Measurements from ENCODE around the gene CYP2B6. TPM values are rescaled to one million over a fixed set of nuclear protein-coding genes. Genes with fewer than 3 reads are reported as not detected.
"Not testable (repeated sequence)": the region's sequence is repeated elsewhere in the genome, so short reads cannot be mapped to it uniquely, and the experiment has no call there.

The CYP2B6 gene
- total RNA-seq, 2 donors from 2014 or later: not detected

DNA sequence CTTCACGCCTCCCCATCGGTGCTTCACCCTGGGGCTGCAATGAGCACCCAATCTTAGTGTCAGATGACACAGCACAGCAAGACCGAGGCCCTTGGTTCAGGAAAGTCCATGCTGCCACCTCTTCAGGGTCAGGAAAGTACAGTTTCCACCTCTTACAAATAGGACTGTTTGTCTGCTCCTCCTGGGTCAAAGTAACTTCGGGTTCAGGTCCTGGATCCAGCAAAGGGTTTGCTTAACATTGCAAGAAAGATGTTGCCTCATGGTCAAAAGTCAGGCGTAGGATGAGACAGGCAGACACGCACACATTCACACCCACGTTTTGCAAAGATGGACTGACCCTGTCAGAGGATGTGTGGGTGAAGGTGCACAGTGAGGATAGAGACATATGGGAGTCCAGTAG is 1.6 kb upstream of the CYP2B6 start:
- no peaks in the 10 kb centered on the region for H3K36me3 ChIP-seq
- H3K9me3 ChIP-seq: no peaks in the 10 kb centered on the region
- TF ChIP-seq POLR2A (IDR thresholded peaks at IDR 0.05) (no peak), POLR2AphosphoS5 (IDR thresholded peaks at IDR 0.05) (no peak)
- TF ChIP-seq, protein P1, sequence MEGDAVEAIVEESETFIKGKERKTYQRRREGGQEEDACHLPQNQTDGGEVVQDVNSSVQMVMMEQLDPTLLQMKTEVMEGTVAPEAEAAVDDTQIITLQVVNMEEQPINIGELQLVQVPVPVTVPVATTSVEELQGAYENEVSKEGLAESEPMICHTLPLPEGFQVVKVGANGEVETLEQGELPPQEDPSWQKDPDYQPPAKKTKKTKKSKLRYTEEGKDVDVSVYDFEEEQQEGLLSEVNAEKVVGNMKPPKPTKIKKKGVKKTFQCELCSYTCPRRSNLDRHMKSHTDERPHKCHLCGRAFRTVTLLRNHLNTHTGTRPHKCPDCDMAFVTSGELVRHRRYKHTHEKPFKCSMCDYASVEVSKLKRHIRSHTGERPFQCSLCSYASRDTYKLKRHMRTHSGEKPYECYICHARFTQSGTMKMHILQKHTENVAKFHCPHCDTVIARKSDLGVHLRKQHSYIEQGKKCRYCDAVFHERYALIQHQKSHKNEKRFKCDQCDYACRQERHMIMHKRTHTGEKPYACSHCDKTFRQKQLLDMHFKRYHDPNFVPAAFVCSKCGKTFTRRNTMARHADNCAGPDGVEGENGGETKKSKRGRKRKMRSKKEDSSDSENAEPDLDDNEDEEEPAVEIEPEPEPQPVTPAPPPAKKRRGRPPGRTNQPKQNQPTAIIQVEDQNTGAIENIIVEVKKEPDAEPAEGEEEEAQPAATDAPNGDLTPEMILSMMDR (IDR thresholded peaks at IDR 0.05): no peak
- H3K27me3 ChIP-seq (replicated peaks; ENCODE audit: insufficient read depth): no peaks in the 10 kb centered on the region
- H3K27ac ChIP-seq: no peak overlapping the region
- no peaks in the 10 kb centered on the region for H3K4me1 ChIP-seq (replicated peaks)
- intact Hi-C loops (cut with DNase I): no loop called here
- H3K4me3 ChIP-seq: no peak overlapping the region
- whole genome bisulfite sequencing: 88% methylated on average over 7 of the region's 7 CpGs
- DNase-seq (ENCODE audit: low spot score): no peak

DNA sequence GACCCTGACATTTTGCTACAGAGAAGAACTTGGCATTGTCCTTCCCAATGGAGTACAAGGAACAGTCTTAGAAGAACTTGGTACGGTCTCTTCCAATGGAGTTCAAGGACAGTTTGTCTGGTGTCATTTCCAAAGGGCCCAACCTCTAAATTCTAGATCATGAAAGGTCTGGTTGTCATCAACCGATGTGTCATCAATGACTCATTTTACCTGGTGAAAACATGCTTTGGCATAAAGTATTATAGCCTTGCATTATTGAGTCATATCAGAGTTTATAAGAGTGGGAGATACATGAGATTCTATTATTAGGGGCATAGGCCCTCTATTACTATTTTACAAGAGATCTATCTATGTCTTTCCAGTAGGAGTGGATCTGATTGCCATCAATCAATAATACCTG is 4.3 kb downstream of the CYP2B6 start:
- H3K27ac ChIP-seq: no peak overlapping the region
- intact Hi-C loops (cut with DNase I): no loop called here
- no peaks in the 10 kb centered on the region for H3K4me1 ChIP-seq (replicated peaks)
- DNase-seq (ENCODE audit: low spot score): no peak
- no peaks in the 10 kb centered on the region for H3K36me3 ChIP-seq
- WGBS: 98% methylated on average over 2 of the region's 2 CpGs
- no peak overlapping the region for H3K4me3 ChIP-seq
- no peak for TF ChIP-seq POLR2AphosphoS5 (IDR thresholded peaks at IDR 0.05)
- TF ChIP-seq, protein P1 (IDR thresholded peaks at IDR 0.05): no peak
- TF ChIP-seq POLR2A (IDR thresholded peaks at IDR 0.05): no peak
- H3K9me3 ChIP-seq: no peaks in the 10 kb centered on the region
- H3K27me3 ChIP-seq (replicated peaks; ENCODE audit: insufficient read depth): no peaks in the 10 kb centered on the region

DNA sequence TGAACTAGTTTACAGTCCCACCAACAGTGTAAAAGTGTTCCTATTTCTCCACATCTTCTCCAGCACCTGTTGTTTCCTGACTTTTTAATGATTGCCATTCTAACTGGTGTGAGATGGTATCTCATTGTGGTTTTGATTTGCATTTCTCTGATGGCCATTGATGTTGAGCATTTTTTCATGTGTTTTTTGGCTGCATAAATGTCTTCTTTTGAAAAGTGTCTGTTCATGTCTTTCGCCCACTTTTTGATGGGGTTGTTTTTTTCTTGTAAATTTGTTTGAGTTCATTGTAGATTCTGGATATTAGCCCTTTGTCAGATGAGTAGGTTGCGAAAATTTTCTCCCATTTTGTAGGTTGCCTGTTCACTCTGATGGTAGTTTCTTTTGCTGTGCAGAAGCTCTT is 7.9 kb downstream of the CYP2B6 start:
- H3K9me3 ChIP-seq; DNase-seq (ENCODE audit: low spot score); H3K36me3 ChIP-seq; H3K27ac ChIP-seq; intact Hi-C loops (cut with DNase I); H3K27me3 ChIP-seq (replicated peaks; ENCODE audit: insufficient read depth); H3K4me1 ChIP-seq (replicated peaks); H3K4me3 ChIP-seq: not testable (repeated sequence)
- 94% methylated on average over 2 of the region's 2 CpGs for WGBS

DNA sequence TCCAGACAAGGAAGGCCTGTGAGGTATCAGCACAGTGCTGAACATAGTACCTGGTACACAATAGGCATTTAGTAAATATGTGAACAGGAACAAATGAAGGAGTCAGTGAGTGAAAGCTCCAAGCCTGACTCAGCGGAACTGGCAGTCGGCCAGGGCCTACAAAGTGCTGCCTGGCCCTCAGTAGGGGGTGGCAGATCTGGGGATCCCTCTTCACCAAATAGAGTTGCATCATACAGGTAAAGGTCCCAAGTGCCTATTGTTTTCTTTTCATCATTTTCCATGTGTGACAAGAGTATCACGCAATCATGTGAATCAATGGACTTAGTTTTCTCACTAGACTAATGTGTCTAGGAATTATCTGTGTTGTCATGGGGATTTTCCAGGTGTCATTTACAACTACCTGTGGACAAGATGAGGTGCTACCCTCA is 9.2 kb downstream of the CYP2B6 start:
- Histone ChIP-seq H3K4me1 (replicated peaks) (no peaks in the 10 kb centered on the region), H3K9me3 (no peaks in the 10 kb centered on the region), H3K36me3 (no peaks in the 10 kb centered on the region), H3K4me3 (no peak overlapping the region), H3K27me3 (replicated peaks; ENCODE audit: insufficient read depth) (no peaks in the 10 kb centered on the region), H3K27ac (no peak overlapping the region)
- 72% methylated on average over 3 of the region's 3 CpGs for WGBS
- DNase-seq (ENCODE audit: low spot score): no peak
- TF ChIP-seq POLR2AphosphoS5 (IDR thresholded peaks at IDR 0.05) (no peak), POLR2A (IDR thresholded peaks at IDR 0.05) (no peak)
- TF ChIP-seq, protein P1 (IDR thresholded peaks at IDR 0.05): no peak
- intact Hi-C loops (cut with DNase I): no loop called here

DNA sequence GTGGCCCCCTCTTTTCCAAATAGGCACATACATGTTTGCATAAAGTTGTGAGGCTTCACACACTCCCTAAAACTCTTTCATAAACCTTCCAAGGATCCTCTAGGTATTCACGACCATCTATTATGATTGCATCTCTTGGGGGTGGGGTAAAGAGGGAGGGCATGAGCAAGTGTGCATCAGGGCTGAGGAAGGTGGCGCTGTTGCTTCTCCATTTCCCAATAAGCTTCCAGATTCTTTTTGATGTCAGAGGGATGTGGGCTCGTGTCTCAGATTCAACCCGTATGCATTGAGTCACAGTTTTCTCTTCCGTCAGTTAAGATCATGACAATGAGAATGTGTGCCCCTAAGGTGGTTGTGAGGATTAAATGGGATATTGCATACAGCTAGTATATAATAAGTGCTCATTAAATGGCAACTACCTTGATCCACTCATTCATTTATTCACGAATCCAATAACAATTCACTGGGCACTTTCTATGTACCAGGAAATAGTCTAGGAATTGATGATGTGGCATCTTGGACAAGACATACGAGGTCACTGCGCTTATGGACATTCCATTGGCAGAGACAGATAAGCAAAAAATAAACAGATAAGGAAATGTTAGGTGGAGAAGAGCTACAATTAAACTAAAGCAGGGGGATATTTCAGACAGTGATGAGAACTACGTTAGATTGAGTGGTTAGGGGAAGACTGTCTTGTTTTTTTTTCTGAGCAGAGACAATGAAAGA is 10.3 kb downstream of the CYP2B6 start:
- no peak for DNase-seq (ENCODE audit: low spot score)
- intact Hi-C loops (cut with DNase I): no loop called here
- no peaks in the 10 kb centered on the region for H3K27me3 ChIP-seq (replicated peaks; ENCODE audit: insufficient read depth)
- TF ChIP-seq POLR2A (IDR thresholded peaks at IDR 0.05): no peak
- no peak overlapping the region for H3K4me3 ChIP-seq
- H3K4me1 ChIP-seq (replicated peaks): no peaks in the 10 kb centered on the region
- no peaks in the 10 kb centered on the region for H3K36me3 ChIP-seq
- WGBS: 71% methylated on average over 9 of the region's 9 CpGs
- H3K9me3 ChIP-seq: no peaks in the 10 kb centered on the region
- no peak overlapping the region for H3K27ac ChIP-seq

DNA sequence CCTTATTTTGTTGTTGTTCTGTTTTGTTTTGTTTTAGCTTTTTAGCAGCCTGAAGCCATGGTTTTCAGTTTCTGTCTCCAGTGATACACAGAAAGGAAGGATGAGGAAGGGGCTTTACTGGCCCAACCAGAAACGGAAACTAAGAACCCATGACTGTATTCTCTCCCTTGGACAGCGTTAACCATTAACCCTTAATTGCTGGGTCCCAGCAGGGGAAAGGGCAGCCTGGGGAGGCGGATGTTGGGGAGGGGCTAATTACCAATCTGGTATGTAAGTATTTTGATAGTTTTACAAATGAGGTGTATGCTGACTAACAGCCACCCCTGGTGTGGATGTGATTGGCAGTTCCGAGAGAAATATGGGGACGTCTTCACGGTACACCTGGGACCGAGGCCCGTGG is 12.6 kb downstream of the CYP2B6 start:
- H3K27me3 ChIP-seq (replicated peaks; ENCODE audit: insufficient read depth); H3K36me3 ChIP-seq; H3K4me3 ChIP-seq; intact Hi-C loops (cut with DNase I); H3K9me3 ChIP-seq; DNase-seq (ENCODE audit: low spot score); H3K4me1 ChIP-seq (replicated peaks); H3K27ac ChIP-seq: not testable (repeated sequence)
- whole genome bisulfite sequencing: 33% methylated on average over 6 of the region's 8 CpGs

All from prostate gland (tissue), 2 donors.